Body of pancreas (tissue), 4 donors: ENCODE measurements around the gene AZIN2.

Experiments used
- CTCF ChIP-seq, 7 experiments: fragments of 450-650 bp in 4 of 7; fragments of 200-600 bp in 3 of 7; sonication (generic) in 3 of 7; IDR thresholded peaks; one replicate each; pipeline ENCODE4 v1.5.1; 2016 to 2019; ENCODE audit warnings: antibody characterized with exemption in 7 of 7
- POLR2A ChIP-seq, 3 donors: fragments of 450-650 bp; IDR thresholded peaks; one replicate each; pipeline ENCODE4 v1.6.1; 2016; ENCODE audit warnings: antibody characterized with exemption in 3 of 3, mild to moderate bottlenecking in 2 of 3

DNA sequence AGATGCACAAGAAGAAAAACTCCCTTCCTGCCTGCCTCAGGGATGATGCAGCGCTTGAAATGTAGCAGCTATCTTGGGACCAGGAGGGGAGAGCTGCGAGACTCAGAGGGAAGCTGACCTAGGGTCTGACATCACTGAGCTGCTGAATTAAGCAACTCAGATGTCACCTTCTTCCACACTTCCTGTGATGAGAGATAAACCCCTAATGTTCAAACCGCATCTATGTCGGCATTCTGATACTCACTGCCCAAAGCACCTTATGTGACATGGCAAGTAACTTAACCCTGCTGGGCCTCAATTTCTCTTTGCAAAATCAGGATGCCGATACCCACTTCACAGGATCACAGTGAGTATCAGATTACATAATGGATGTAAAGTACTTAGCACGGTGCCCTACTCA, 35.1 kb upstream of the AZIN2 start:
- TF ChIP-seq CTCF (IDR thresholded peaks at IDR 0.05) (no peak), POLR2A (IDR thresholded peaks at IDR 0.05) (no peak)
